ENCODE data around the gene OLFM4.

Gene OLFM4

DNA sequence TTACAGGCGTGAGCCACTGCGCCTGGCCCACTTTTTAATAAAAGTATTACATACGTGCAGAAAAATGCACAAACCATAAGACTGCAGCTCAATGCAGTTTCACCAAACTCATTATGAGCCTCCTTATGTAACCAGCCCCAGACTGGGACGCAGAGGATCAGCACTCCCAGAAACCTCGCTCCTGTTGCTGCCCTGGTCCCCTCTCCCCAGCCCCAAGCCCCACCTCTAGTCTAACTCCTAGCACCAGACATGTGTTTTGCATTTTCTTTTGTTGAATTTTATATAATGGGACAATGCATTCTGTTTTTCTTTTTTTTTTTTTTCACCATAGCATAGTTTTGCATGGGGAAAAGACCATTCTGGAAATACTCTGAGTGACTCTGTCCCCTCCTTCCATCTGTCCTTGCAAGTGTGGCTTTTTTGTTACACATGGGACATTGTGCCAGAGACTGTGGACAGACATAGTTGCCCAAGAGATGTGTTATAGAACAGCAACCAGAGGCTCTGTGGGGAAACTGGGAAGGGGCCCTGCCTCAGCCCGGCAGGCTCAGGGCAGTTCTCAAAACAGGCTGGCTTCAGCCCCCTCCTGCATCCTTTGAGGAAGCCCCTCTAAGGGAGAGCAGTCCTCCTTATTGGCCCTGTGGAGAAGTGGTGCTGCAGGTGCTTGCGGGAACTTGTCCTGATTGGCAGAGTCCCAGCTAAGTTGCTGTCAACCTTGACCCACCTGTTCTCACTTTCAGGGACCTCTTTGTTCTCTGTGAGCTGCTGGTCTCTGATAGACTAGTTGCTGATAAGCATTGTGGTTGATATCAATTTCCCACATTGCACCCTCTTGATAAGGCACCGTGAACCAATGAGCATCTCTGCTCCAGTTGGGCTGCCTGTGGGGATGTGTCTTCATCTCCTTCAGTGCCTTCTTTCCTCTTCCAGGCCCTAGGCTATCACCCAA is 13.8 kb upstream of the OLFM4 start:
- DNase-seq = no peak

DNA sequence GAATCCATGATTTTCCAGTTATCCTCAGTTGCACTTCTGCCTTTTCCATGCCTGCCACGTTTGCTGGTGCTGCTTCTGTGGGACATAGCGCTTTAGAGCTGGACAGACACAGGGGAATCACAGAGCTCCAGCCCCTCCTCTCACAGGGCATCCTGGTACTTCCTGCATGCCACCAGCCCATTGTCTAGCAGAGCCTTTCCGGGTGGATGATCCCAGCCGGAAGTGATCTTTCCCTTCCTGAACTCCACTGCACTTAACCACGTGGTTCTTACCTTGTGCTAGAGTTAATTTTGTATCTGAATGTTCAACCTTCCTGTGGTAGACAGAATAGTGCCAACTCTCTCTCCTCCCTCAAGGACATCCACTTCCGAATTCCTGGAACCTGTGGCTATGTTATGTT is 12.6 kb upstream of the OLFM4 start:
- no peak for DNase-seq

DNA sequence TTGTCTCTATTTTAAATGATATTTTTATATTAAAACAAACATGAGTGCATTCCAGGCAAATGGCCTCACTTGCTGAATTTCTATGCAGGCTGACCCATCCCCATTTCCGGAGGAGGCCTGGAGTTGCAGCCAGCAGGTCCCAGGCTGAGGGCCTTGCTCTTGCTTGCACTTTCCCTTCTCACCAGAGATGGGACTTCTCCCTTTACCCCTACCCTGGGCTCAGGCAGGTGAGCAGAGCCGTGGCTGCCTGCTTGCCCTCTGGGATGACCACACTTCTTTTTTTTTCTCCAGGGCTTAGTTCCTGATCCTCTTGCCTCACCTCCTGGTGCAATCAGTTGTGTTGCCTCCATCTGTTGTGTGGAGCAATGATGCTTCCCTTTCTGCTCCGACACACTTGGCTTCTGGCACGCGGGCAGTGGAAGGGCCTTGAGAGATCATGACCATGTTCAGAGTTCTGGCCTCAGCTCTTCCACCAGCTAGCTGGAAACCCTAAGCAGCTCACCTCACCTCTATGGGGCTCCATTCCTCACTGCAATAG is 11.1 kb upstream of the OLFM4 start:
- no peak for DNase-seq

DNA sequence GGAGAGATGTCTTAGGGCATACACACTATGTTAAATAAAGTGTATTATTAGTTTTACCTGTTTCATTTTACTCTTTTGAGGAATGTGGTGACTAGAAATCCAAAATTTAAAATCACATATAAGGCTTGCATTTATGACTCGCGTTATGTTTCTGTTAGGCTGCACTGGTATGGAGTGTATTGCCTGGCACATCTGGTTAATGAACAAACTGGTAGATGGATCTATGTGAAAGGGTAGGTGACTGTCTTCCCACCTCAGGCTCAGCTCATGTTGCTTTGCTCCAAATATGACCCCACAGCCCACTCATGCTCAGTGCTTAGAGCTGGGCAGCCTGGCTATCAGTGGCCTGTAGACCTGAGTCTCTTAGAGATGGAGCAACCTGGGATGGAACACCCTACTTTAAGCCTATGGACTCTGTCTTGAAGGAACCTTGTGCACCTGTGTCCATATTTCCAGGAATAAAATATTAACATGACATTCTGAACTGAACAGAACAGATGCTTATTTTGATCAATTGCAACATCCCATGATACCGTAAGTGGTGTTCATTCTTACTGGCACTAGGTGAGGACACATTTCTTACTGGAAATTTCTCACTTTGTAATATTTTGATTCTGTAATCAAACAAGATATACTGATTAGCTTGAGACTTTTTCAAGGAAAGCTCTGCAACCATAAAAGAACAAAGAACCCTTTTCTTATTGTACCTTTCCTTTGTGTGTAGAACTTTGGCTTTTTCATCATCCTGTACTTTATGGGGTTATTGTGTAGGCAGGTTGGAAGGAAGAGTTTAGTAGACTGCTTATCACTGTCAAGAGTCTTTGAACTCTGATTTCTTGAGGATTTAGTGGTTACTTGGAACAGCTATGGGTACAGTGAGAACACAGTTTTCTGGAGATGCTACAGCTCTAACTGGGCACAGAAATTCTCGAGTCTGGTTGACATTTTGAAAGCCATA is 9.6 kb upstream of the OLFM4 start:
- DNase-seq = no peak

DNA sequence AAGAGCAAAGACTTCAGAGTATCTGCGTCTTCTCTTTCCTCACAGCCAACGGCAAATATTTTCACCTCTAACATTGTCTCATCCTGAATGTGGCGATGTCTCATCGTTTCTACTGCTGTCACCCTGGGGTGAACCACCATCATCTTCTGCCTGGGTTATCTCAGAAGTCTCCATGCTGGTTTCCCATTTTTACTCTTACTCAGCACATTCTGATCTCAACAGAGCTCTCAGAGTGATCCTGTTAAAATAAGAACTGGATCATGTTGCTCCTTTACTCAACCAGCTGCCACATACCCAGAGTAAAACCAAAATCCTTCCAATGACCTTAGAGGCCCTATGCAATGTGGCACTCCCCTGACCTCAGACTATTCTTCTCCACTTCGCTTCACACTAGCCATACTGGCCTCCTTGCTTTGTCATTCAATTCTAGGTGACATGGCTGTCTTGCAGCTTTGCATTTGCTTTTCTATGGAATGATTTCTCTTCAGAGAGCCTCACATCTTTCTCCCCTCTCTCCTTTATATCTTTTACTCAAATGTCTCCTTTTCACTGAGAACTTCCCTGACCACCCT is 7.8 kb upstream of the OLFM4 start:
- no peak for DNase-seq

DNA sequence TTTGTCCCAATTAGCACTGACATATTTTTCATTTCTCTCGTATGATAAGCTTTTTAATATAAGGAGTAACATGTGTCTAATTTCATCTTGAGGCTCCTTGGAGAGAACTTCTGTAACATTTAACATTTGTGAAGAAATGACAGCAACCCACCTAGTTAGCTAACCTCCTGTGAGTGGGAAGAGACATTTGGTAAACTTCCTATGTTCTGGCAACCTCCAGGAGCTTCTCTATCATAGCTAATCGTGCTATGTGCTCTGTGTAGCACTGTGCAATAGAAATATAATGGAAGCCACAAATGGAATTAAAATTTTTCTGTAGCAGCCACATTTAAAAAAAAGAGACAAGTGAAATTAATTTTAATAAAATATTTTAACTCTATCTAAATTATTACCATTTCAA is 5.4 kb upstream of the OLFM4 start:
- no peak for DNase-seq

DNA sequence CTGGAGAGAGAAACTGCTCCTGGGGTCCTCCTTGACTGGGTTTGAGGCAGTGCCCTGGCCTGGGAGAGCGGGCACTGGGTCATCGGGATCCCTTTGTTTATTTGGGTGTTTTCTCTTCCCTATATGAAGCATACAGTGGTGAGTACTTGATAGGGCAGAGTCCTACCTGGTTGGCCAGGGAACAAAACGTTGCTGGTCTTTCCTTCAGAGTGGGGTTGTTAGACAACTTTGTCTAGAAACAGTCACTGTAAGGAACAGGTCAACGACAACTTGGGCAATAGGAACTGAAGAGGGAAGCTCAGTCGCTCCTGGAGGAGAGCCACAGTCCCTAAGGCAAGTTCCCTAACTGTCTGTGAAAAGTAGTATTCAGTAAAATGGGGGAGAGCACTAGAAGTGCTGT is 550 bp upstream of the OLFM4 start:
- no peak for DNase-seq

DNA sequence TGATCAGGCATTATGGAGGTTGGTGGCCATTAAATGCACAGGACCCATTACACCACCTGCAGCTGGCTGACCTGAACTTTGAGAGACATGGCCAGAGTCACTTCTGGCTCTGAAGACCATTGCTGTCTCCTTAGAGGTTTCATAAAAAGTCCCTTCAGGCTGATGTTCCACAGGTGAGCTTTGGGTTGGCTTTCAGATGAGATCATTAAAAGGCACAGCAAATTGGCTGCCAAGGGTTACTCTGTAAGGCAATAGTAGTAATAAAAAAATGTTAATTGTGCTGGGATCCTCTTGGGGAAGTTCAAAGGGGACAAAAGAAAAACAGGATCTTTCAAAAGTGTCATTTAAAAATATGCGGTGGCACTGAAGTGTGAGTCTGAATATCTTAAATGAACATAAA is 4.2 kb downstream of the OLFM4 start:
- no peak for DNase-seq

DNA sequence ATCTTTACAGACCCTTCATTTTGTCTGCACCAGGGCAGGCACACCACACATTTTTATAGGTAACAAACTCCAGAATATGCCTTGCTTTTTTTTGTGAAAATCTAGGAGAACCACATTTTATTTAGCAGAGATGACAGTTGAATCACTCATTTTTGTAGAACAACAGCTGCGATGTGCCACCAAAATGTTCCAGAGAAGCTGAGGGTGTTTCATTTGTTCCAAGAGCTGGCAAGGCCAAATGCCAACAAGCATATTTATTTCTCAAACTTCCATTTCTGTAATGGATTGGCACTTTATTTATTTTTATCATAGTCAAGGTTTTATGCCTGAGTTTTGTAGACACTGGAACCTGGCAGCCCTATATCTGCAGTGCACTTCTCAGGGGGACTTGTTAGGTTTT is 10.4 kb downstream of the OLFM4 start:
- no peak for DNase-seq

DNA sequence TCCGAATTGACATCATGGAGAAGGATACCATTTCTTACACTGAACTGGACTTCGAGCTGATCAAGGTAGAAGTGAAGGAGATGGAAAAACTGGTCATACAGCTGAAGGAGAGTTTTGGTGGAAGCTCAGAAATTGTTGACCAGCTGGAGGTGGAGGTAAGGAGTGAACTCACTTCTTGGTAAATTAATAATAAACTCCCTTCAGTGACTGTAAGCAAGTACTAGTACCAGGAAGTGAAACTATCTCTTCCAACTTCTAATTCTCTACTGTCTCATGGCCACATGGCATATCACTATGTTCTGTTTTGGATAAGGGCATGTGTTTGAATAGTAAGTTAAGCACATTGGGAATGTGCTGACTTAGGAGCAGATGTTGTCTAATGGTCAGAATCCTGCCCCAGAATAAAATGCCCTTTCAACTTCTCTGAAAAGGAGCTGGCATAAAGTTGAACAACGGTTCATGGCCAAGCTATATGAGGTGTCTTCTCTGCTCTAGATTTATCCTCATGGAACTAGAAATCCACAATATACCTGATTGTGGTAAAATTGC is 13.4 kb downstream of the OLFM4 start:
- DNase-seq = no peak

DNA sequence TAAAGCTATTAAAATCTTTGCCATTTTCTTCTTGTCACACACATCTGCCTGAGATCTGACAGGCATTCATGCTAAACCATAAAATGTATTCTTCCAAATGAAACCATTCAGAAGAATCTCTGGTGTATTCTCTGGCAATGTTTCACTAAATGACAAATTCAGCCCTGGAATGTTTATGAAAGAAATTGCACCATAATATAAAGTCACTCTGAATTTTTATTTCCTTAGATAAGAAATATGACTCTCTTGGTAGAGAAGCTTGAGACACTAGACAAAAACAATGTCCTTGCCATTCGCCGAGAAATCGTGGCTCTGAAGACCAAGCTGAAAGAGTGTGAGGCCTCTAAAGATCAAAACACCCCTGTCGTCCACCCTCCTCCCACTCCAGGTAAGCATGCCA is 14.3 kb downstream of the OLFM4 start:
- no peak for DNase-seq

DNA sequence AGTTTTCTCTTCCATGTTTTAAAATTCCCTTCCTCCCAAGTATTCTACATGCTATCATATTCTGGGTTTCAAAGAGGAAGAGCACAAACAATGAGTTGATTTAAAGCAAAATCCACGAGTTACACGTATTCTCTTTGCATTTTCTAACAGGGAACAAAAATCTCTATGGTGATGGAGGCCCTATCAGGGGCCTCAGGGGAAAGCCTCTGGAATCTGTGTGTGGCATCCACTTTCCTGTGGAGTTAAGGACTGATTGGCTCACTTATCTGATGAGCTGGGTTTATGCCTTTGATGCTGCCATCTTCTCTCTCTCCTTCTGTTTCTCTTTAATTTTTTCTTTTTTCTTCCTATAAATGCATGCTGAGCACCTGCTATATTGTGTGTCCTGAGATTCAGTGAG is 14.8 kb downstream of the OLFM4 start:
- DNase-seq = no peak

DNA sequence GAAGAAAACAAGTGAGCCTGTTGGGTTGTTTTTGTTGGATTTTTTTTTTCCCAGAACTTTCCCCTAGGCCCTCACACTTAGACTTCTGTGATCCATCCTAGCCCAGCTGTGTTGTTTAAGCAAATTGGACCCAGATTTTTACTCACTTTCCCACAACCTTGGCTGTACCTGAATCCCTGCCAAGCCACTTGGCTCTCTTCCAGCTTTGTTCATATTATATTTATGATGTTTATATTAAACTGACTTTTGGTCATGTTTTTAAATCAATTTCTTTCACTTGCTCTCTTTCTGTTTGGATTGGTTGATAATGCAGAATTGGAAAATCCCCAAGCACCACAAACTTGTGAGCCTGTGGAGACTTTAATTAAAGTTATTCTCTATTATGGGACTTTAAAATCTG is 16.6 kb downstream of the OLFM4 start:
- no peak for DNase-seq

DNA sequence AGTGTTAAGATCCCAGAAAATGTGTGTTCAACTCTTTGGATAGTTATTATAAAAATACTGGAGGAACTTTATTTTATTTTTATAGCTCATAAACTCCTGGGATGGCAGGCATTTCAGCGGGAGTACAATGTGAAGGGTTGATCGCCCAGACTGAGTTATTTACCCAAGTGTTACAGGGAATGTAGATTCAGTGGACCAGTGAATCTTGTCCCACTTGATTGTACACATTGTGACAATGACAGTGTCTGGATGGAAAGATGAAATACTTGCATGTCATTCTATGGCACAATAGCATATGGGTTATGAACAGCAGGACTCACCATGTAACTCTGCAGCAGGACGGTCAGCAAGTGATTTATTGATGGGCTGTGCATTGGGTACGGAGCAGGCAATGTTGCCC is 20.3 kb downstream of the OLFM4 start:
- DNase-seq = no peak

DNA sequence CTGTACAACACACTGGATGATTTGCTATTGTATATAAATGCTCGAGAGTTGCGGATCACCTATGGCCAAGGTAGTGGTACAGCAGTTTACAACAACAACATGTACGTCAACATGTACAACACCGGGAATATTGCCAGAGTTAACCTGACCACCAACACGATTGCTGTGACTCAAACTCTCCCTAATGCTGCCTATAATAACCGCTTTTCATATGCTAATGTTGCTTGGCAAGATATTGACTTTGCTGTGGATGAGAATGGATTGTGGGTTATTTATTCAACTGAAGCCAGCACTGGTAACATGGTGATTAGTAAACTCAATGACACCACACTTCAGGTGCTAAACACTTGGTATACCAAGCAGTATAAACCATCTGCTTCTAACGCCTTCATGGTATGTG is 21.5 kb downstream of the OLFM4 start:
- no peak for DNase-seq

DNA sequence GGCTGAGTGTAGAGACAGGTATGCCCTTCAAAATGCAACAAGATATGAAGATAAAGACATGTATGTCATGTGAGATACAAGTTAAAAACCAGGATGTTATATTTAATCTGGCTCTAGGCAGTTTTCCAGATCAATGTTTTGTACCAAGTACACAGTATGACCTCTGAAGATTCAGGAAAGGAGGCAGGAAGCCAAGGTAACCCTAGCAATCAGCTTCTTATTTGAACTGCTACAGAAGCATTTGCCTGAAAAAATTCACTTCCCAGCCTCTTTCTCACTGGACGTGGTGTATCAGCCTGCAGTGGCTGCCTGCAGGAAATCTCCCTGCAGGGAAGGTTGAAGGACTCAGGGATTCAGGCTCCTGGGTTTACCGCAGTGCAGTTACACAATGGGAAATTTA is 24.1 kb downstream of the OLFM4 start:
- no peak for DNase-seq

DNA sequence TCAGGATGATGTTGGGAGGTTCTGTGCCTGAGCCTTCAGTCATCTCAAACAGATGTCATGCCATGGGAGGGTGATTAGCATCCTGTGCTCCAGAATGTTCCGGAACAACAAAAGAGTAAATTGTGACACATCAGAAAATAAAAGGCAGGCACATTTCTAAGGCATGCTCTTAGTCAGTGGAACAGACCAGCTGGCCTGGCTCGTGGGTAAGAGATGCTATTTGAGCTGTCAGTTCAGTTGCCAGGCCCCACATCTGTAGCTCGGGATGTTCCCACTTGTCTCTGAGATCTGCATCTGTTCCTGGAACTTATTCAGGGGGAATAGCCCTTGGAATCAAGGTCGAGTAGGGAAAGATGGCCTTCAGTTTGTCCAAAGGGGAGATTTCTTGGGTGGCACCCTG is 26.0 kb downstream of the OLFM4 start:
- DNase-seq = no peak

DNA sequence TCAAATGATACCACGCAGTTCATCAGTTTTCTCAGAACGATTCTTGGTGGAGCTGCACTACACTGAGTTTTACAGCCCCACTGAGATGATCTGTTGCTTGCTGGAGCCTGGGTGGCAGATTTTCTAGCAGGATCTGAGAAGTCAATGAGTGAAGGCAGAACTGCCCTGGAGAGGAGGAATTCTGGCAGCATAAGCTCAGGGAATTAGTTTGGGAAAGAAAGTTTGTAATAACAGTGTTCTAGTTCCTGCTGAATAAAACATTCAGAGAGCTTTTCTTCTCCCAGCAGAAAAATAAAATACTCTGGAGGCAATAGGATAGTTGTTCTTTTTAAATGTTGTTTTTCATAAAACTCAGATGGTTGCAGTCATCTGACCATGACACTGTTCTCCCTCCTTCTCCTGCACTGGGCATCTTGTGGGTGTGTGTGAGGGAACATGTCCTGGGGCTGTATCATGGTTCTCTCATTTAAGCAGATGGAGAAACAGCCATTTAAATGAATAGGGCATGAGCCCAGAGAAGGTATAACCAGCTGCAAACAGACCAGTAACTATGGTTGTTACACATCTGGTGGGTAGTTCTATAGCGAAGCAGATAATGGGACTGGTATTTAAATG is 29.6 kb downstream of the OLFM4 start:
- no peak for DNase-seq

DNA sequence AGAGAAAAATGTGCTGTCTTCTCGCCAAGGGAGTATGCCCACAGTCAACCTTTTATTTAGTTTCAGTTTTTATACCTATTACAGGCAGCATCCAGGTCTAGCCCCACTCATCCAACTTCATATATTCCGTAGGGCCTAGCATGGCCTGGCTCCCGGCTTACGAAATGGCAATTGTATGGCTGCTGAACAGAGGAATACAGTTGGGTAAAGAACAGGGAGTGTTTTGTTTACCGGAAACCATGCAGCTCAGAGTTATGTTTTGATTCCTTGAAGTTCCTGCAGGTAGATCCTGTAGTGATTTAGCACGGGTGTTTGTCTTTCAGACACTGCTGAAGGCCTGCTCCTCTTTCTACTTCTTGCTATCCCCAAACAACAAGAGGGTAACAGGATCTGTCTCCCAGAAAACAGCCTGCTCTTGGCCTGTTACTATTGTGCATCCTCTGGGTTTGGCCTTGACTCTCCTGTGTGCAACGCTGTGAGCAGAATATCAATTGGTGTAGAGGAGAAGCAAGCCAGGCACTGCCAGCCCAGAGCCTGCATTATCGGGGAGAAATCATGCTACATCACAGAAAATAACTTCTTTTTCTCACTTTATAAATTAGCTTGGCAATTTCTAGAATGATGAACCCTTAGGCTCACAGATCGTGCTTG is 32.4 kb downstream of the OLFM4 start:
- no peak for DNase-seq

DNA sequence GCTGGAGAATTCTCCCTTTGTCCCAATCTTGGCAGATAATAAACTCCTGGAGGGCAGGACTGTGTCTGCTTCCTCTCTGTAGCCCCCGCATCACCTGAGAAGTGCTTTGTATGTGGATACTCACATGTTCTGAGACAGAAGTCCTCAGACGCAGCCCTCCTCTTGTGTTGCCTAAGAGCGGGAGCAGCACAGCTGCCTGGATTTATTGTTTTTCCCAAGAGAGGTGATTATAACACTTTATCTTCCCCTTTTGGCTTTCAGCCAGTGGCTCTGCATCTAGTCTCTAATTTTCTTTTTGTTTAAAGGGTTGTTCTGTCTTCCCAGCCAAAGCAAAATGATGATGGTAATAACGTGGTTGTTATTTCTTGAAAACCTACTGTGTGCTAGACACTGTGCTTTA is 36.1 kb downstream of the OLFM4 start:
- no peak for DNase-seq

DNA sequence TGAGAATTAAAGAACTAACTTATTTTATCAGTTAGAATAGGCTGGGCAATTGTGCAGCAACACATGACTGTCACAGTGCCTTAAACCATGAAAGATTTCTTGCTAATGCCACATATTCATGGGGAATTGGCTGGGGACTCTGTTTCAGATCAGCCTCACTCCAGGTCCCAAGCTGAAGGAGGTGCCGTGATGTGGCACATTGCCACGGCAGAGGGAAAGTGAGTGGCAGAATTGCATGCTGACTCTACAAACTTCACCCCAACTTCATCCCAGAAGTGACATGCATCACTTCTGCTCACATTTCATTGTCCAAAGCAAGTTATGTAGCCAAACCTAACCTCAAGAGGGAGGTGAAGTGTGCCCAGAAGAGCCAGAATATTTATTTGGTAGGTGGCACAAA is 37.8 kb downstream of the OLFM4 start:
- no peak for DNase-seq

All from kidney glomerular epithelial cell (primary cell).